Eye (tissue), 1 donor: ENCODE data around the gene NRG3.
"Not testable (repeated sequence)": the region's sequence is repeated elsewhere in the genome, so short reads cannot be mapped to it uniquely, and the experiment has no call there.

Experiments
- DNase-seq: peaks from one replicate; pipeline ENCODE4 v3.0.0-alpha.2; 2015

The NRG3 gene

GRCh38 chr10:81963606-81964005 is 88.6 kb downstream of the NRG3 start:
- no peak for DNase-seq

GRCh38 chr10:81967716-81968115 is 92.7 kb downstream of the NRG3 start:
- DNase-seq: peak; percentile 6

- DNase-seq: peak; percentile 41
Measured at GRCh38 chr10:81969136-81969535, 94.1 kb downstream of the NRG3 start.

GRCh38 chr10:81978238-81978637 is 103.2 kb downstream of the NRG3 start:
- DNase-seq: peak; percentile 77

- DNase-seq: no peak
Measured at GRCh38 chr10:81981724-81982123, 106.7 kb downstream of the NRG3 start.

GRCh38 chr10:81984428-81984827 is 109.4 kb downstream of the NRG3 start:
- DNase-seq: no peak

- peak; percentile 8 for DNase-seq
Measured at GRCh38 chr10:81995254-81995653, 120.3 kb downstream of the NRG3 start.

- no peak for DNase-seq
Measured at GRCh38 chr10:81996927-81997326, 121.9 kb downstream of the NRG3 start.

- DNase-seq: no peak
Measured at GRCh38 chr10:82020999-82021398, 146.0 kb downstream of the NRG3 start.

- DNase-seq: no peak
Measured at GRCh38 chr10:82027711-82028110, 152.7 kb downstream of the NRG3 start.

- DNase-seq: no peak
Measured at GRCh38 chr10:82037076-82037475, 162.1 kb downstream of the NRG3 start.

- no peak for DNase-seq
Measured at GRCh38 chr10:82038587-82038986, 163.6 kb downstream of the NRG3 start.

- no peak for DNase-seq
Measured at GRCh38 chr10:82040336-82040735, 165.3 kb downstream of the NRG3 start.

- DNase-seq: no peak
Measured at GRCh38 chr10:82041018-82041417, 166.0 kb downstream of the NRG3 start.

- DNase-seq: no peak
Measured at GRCh38 chr10:82056391-82056790, 181.4 kb downstream of the NRG3 start.

- not testable (repeated sequence) for DNase-seq
Measured at GRCh38 chr10:82067192-82067591, 192.2 kb downstream of the NRG3 start.

- DNase-seq: no peak
Measured at GRCh38 chr10:82068501-82068900, 193.5 kb downstream of the NRG3 start.

- no peak for DNase-seq
Measured at GRCh38 chr10:82071231-82071630, 196.2 kb downstream of the NRG3 start.

GRCh38 chr10:82072124-82072523 is 197.1 kb downstream of the NRG3 start:
- DNase-seq: no peak

GRCh38 chr10:82075605-82076004 is 200.6 kb downstream of the NRG3 start:
- DNase-seq: no peak

GRCh38 chr10:82084496-82084895 is 209.5 kb downstream of the NRG3 start:
- no peak for DNase-seq

- no peak for DNase-seq
Measured at GRCh38 chr10:82084904-82085303, 209.9 kb downstream of the NRG3 start.

GRCh38 chr10:82089327-82089726 is 214.3 kb downstream of the NRG3 start:
- peak; percentile 80 for DNase-seq

GRCh38 chr10:82091413-82091812 is 216.4 kb downstream of the NRG3 start:
- DNase-seq: no peak

- peak; percentile 73 for DNase-seq
Measured at GRCh38 chr10:82092111-82092510, 217.1 kb downstream of the NRG3 start.

- no peak for DNase-seq
Measured at GRCh38 chr10:82124713-82125112, 249.7 kb downstream of the NRG3 start.
